RPMI7951 (cell line): Measurements from ENCODE around the gene PILRB. TPM values are rescaled to one million over a fixed set of nuclear protein-coding genes. Genes with fewer than 3 reads are reported as not detected.

Experiments used
- DNase-seq: peaks from one replicate; pipeline ENCODE4 v3.0.0-alpha.2; 2012; ENCODE audit warnings: low read depth
- total RNA-seq: library from RNA; depleted of rRNA; stranded (reverse); fragments of >200 nt; shearing (Covaris generic); gene quantifications from 2 replicates; pipeline ENCODE4 v1.2.3, GENCODE V29; 2014; rRNA removed

The PILRB gene
- total RNA-seq, 1 experiment from 2014 or later = 7.7 TPM

GRCh38 chr7:100407285-100408180, 49.6 kb downstream of the PILRB start:
- DNase-seq = peak; percentile 70

GRCh38 chr7:100411101-100411500, 53.2 kb downstream of the PILRB start:
- DNase-seq = no peak

GRCh38 chr7:100413346-100413745, 55.4 kb downstream of the PILRB start:
- DNase-seq = no peak

GRCh38 chr7:100413889-100414288, 56.0 kb downstream of the PILRB start:
- no peak for DNase-seq

GRCh38 chr7:100415448-100415847, 57.5 kb downstream of the PILRB start:
- no peak for DNase-seq

Other genes starting within 250 kb of the PILRB start
- gene TAF6, start 238.8 kb upstream of the PILRB start, total RNA-seq = 66.7 and 80.4 TPM in 2 replicates
- 32.6 and 34.7 TPM in 2 replicates for gene CNPY4, start 238.5 kb upstream of the PILRB start, total RNA-seq
- gene MBLAC1, start 231.2 kb upstream of the PILRB start, total RNA-seq = 1.6 and 4.8 TPM in 2 replicates
- gene LAMTOR4, start 209.2 kb upstream of the PILRB start, total RNA-seq = 221 and 278 TPM in 2 replicates
- 5.8 and 8.1 TPM in 2 replicates for gene TRAPPC14, start 199.4 kb upstream of the PILRB start, total RNA-seq
- 10.0 and 10.2 TPM in 2 replicates for gene GAL3ST4, start 189.5 kb upstream of the PILRB start, total RNA-seq
- 2.5 and 5.7 TPM in 2 replicates for gene GPC2, start 180.7 kb upstream of the PILRB start, total RNA-seq
- 2.5 and 3.8 TPM in 2 replicates for gene STAG3, start 180.2 kb upstream of the PILRB start, total RNA-seq
- gene PVRIG, start 138.2 kb upstream of the PILRB start, total RNA-seq = not detected in 2 replicates
- not detected in 2 replicates for gene SPDYE3, start 50.4 kb upstream of the PILRB start, total RNA-seq
- gene PILRA, start 15.4 kb downstream of the PILRB start, total RNA-seq = not detected in 2 replicates
- 0.20 and 3.7 TPM in 2 replicates for gene ZCWPW1, start 70.6 kb downstream of the PILRB start, total RNA-seq
- gene MEPCE, start 71.7 kb downstream of the PILRB start, total RNA-seq = 22.2 and 22.5 TPM in 2 replicates
- gene PPP1R35, start 78.4 kb downstream of the PILRB start, total RNA-seq = 30.5 and 40.4 TPM in 2 replicates
- 0.39 TPM in 1 of 2 replicates, not detected in the other for gene SPACDR, start 106.1 kb downstream of the PILRB start, total RNA-seq
- 12.5 and 23.6 TPM in 2 replicates for gene TSC22D4, start 121.1 kb downstream of the PILRB start, total RNA-seq
- not detected in 2 replicates for gene NYAP1, start 125.8 kb downstream of the PILRB start, total RNA-seq
- gene AGFG2, start 181.1 kb downstream of the PILRB start, total RNA-seq = 6.5 and 7.2 TPM in 2 replicates
- gene SAP25, start 215.8 kb downstream of the PILRB start, total RNA-seq = 2.1 TPM in 1 of 2 replicates, not detected in the other
- gene LRCH4, start 228.0 kb downstream of the PILRB start, total RNA-seq = 8.3 and 10.8 TPM in 2 replicates
- 0.49 and 0.72 TPM in 2 replicates for gene FBXO24, start 228.2 kb downstream of the PILRB start, total RNA-seq
- 175 and 237 TPM in 2 replicates for gene PCOLCE, start 244.2 kb downstream of the PILRB start, total RNA-seq